GM23338 (cell line): Measurements from ENCODE around the gene GBX1. TPM values are rescaled to one million over a fixed set of nuclear protein-coding genes. Genes with fewer than 3 reads are reported as not detected.

Experiments
- ATAC-seq: fragments of 200-7000 bp; cut with Tn5 transposase; 3 replicates; pipeline ENCODE4 v1.9.1; 2020
- DNase-seq: peaks from one replicate; pipeline ENCODE4 v3.0.0-alpha.2; 2015; ENCODE audit warnings: low spot score
- H2AFZ ChIP-seq: fragments of 200-600 bp; sonication (generic); 2 replicates; pipeline ENCODE4 v1.8.0; 2016; ENCODE audit warnings: antibody characterized with exemption, mild to moderate bottlenecking, moderate library complexity
- H3F3A ChIP-seq: fragments of 200-600 bp; sonication (generic); replicated peaks from 2 replicates; pipeline ENCODE4 v1.8.0; 2017; ENCODE audit warnings: antibody characterized with exemption, mixed run types, low read depth
- H3K27ac ChIP-seq: fragments of 200-600 bp; sonication (generic); 2 replicates; pipeline ENCODE4 v1.6.1; 2016; ENCODE audit warnings: low read depth
- H3K27me3 ChIP-seq: fragments of 200-600 bp; sonication (generic); 2 replicates; pipeline ENCODE4 v1.8.0; 2016; ENCODE audit warnings: mild to moderate bottlenecking, mixed run types, moderate library complexity; ENCODE audit not compliant: insufficient read depth
- H3K36me3 ChIP-seq: fragments of 200-600 bp; sonication (generic); 2 replicates; pipeline ENCODE4 v1.8.0; 2016; ENCODE audit warnings: mild to moderate bottlenecking; ENCODE audit not compliant: insufficient read depth
- H3K4me1 ChIP-seq: fragments of 200-600 bp; sonication (generic); 2 replicates; pipeline ENCODE4 v1.8.0; 2016; ENCODE audit warnings: mild to moderate bottlenecking, moderate library complexity; ENCODE audit not compliant: insufficient read depth
- H3K4me2 ChIP-seq: fragments of 200-600 bp; sonication (generic); 2 replicates; pipeline ENCODE4 v1.7.1; 2017; ENCODE audit warnings: mixed run types
- H3K4me3 ChIP-seq: fragments of 200-600 bp; sonication (generic); 2 replicates; pipeline ENCODE4 v1.6.1; 2016; ENCODE audit warnings: mixed run types
- H3K79me2 ChIP-seq: fragments of 200-600 bp; sonication (generic); replicated peaks from 2 replicates; pipeline ENCODE4 v1.8.0; 2017; ENCODE audit warnings: mild to moderate bottlenecking; ENCODE audit not compliant: insufficient read depth
- H3K9me2 ChIP-seq: fragments of 200-600 bp; sonication (generic); 2 replicates; pipeline ENCODE4 v1.8.0; 2017; ENCODE audit not compliant: insufficient read depth
- H4K20me1 ChIP-seq: fragments of 200-600 bp; sonication (generic); replicated peaks from 2 replicates; pipeline ENCODE4 v1.8.0; 2017; ENCODE audit warnings: mild to moderate bottlenecking; ENCODE audit not compliant: insufficient read depth
- H3K27ac Mint-ChIP-seq: 2 replicates; pipeline ENCODE4 v1.8.0; 2020; ENCODE audit warnings: inconsistent platforms, mild to moderate bottlenecking, moderate library complexity, mixed read lengths
- H3K27me3 Mint-ChIP-seq: 3 replicates; pipeline ENCODE4 v1.8.0; 2022; ENCODE audit warnings: low read depth, mild to moderate bottlenecking, moderate library complexity, mixed read lengths, inconsistent platforms; ENCODE audit not compliant: insufficient read depth, poor library complexity
- H3K36me3 Mint-ChIP-seq: 3 replicates; pipeline ENCODE4 v1.8.0; 2021; ENCODE audit warnings: low read depth, mild to moderate bottlenecking, inconsistent platforms, moderate library complexity, mixed read lengths
- H3K4me1 Mint-ChIP-seq: 3 replicates; pipeline ENCODE4 v1.8.0; 2020; ENCODE audit warnings: mild to moderate bottlenecking, inconsistent platforms, mixed read lengths
- H3K4me3 Mint-ChIP-seq: 3 replicates; pipeline ENCODE4 v1.8.0; 2021; ENCODE audit warnings: moderate library complexity, mild to moderate bottlenecking, inconsistent platforms, mixed read lengths
- H3K9me3 Mint-ChIP-seq: 3 replicates; pipeline ENCODE4 v1.8.0; 2020; ENCODE audit warnings: moderate library complexity, mild to moderate bottlenecking, inconsistent platforms, mixed read lengths
- CREB1 ChIP-seq: fragments of 250-450 bp; sonication (Bioruptor Pico); IDR thresholded peaks from 2 replicates; pipeline ENCODE4 v1.5.0; 2020; ENCODE audit warnings: low read depth, mild to moderate bottlenecking, moderate library complexity
- EZH2 ChIP-seq: fragments of 200-600 bp; sonication (generic); IDR thresholded peaks from one replicate; pipeline ENCODE4 v1.8.0; 2017; ENCODE audit warnings: antibody characterized with exemption, mild to moderate bottlenecking, low read depth; ENCODE audit not compliant: unreplicated experiment
- EZH2phosphoT487 ChIP-seq: fragments of 200-600 bp; sonication (generic); IDR thresholded peaks from one replicate; pipeline ENCODE4 v1.8.1; 2018; ENCODE audit warnings: antibody characterized with exemption; ENCODE audit not compliant: unreplicated experiment
- JUNB ChIP-seq: IDR thresholded peaks from one replicate; pipeline ENCODE4 v1.6.1; 2016; ENCODE audit warnings: antibody characterized with exemption; ENCODE audit not compliant: unreplicated experiment
- NANOG ChIP-seq: IDR thresholded peaks from 2 replicates; pipeline ENCODE4 v1.6.1; 2016; ENCODE audit warnings: antibody characterized with exemption, borderline replicate concordance
- POLR2AphosphoS5 ChIP-seq: IDR thresholded peaks from 2 replicates; pipeline ENCODE4 v1.6.1; 2016; ENCODE audit warnings: antibody characterized with exemption, low read depth
- ZNF114 ChIP-seq: fragments of 250-450 bp; sonication (Bioruptor Pico); IDR thresholded peaks from 2 replicates; pipeline ENCODE4 v1.5.0; 2020; ENCODE audit warnings: mild to moderate bottlenecking, moderate library complexity
- ZNF331 ChIP-seq: fragments of 250-450 bp; sonication (Bioruptor Pico); IDR thresholded peaks from 2 replicates; pipeline ENCODE4 v1.5.0; 2020; ENCODE audit warnings: low read depth, mild to moderate bottlenecking, moderate library complexity
- polyA plus RNA-seq: library from polyadenylated mRNA; unstranded; fragments of >200 nt; fragmentation: Nextera tagmentation; extraction: Ambion mirVana; gene quantifications from 2 replicates; pipeline ENCODE4 v1.2.1, GENCODE V29; 2016
- total RNA-seq: library from RNA; depleted of rRNA; stranded (reverse); fragments of >200 nt; shearing (Covaris generic); gene quantifications from 2 replicates; pipeline ENCODE4 v1.2.3, GENCODE V29; 2014
- TF ChIP-seq, protein P1 (sequence below), 2 experiments: fragments of 200-600 bp in 1 of 2; sonication (generic) in 1 of 2; conservative IDR thresholded peaks; 2 replicates each; pipeline versions ENCODE4 v1.5.1 to v1.6.1; 2016 to 2017; ENCODE audit warnings: antibody characterized with exemption in 2 of 2, low read depth in 2 of 2, mild to moderate bottlenecking in 2 of 2, moderate library complexity in 1 of 2
- TF ChIP-seq, protein P2 (sequence below): IDR thresholded peaks from 2 replicates; pipeline ENCODE4 v1.6.1; 2016; ENCODE audit warnings: antibody characterized with exemption
- TF ChIP-seq, protein P3 (sequence below): IDR thresholded peaks from one replicate; pipeline ENCODE4 v1.6.1; 2018; ENCODE audit warnings: antibody characterized with exemption; ENCODE audit not compliant: unreplicated experiment

Gene GBX1
- total and polyA plus RNA-seq, 2 experiments from 2014 or later: 0.24 TPM; not detected in 1

DNA sequence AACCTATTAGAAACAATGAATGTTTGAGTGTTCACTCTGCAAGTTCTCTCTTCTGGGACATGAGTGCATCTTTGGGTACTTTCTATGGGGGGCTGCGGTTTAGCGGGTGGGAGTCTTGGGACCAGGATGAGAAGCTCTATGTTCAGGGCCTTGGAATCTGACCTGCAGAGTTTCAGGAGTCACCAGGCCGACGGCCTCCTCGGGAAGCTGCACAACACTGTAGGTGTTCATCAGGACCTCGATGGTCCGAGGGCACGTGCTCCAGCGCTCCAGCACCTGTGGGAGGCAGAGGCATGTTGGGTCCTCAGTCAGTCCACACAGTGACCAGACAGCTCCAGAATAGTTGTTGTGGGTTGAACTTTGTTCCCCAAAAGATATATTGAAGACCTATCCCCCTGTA, 8.9 kb upstream of the GBX1 start (continued):
- TF ChIP-seq, protein P1, sequence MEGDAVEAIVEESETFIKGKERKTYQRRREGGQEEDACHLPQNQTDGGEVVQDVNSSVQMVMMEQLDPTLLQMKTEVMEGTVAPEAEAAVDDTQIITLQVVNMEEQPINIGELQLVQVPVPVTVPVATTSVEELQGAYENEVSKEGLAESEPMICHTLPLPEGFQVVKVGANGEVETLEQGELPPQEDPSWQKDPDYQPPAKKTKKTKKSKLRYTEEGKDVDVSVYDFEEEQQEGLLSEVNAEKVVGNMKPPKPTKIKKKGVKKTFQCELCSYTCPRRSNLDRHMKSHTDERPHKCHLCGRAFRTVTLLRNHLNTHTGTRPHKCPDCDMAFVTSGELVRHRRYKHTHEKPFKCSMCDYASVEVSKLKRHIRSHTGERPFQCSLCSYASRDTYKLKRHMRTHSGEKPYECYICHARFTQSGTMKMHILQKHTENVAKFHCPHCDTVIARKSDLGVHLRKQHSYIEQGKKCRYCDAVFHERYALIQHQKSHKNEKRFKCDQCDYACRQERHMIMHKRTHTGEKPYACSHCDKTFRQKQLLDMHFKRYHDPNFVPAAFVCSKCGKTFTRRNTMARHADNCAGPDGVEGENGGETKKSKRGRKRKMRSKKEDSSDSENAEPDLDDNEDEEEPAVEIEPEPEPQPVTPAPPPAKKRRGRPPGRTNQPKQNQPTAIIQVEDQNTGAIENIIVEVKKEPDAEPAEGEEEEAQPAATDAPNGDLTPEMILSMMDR (conservative IDR thresholded peaks at IDR 0.05; ENCODE audit: low read depth in 2 of 2): no peak
- TF ChIP-seq ZNF114 (CRISPR knock-in tag): no peak
- TF ChIP-seq, protein P2, sequence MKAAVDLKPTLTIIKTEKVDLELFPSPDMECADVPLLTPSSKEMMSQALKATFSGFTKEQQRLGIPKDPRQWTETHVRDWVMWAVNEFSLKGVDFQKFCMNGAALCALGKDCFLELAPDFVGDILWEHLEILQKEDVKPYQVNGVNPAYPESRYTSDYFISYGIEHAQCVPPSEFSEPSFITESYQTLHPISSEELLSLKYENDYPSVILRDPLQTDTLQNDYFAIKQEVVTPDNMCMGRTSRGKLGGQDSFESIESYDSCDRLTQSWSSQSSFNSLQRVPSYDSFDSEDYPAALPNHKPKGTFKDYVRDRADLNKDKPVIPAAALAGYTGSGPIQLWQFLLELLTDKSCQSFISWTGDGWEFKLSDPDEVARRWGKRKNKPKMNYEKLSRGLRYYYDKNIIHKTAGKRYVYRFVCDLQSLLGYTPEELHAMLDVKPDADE: no peak
- TF ChIP-seq JUNB: no peak
- TF ChIP-seq, protein P3, sequence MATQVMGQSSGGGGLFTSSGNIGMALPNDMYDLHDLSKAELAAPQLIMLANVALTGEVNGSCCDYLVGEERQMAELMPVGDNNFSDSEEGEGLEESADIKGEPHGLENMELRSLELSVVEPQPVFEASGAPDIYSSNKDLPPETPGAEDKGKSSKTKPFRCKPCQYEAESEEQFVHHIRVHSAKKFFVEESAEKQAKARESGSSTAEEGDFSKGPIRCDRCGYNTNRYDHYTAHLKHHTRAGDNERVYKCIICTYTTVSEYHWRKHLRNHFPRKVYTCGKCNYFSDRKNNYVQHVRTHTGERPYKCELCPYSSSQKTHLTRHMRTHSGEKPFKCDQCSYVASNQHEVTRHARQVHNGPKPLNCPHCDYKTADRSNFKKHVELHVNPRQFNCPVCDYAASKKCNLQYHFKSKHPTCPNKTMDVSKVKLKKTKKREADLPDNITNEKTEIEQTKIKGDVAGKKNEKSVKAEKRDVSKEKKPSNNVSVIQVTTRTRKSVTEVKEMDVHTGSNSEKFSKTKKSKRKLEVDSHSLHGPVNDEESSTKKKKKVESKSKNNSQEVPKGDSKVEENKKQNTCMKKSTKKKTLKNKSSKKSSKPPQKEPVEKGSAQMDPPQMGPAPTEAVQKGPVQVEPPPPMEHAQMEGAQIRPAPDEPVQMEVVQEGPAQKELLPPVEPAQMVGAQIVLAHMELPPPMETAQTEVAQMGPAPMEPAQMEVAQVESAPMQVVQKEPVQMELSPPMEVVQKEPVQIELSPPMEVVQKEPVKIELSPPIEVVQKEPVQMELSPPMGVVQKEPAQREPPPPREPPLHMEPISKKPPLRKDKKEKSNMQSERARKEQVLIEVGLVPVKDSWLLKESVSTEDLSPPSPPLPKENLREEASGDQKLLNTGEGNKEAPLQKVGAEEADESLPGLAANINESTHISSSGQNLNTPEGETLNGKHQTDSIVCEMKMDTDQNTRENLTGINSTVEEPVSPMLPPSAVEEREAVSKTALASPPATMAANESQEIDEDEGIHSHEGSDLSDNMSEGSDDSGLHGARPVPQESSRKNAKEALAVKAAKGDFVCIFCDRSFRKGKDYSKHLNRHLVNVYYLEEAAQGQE: no peak
- no peak for TF ChIP-seq EZH2
- TF ChIP-seq ZNF331: no peak
- TF ChIP-seq EZH2phosphoT487: no peak
- TF ChIP-seq NANOG: no peak
- TF ChIP-seq POLR2AphosphoS5: no peak

DNA sequence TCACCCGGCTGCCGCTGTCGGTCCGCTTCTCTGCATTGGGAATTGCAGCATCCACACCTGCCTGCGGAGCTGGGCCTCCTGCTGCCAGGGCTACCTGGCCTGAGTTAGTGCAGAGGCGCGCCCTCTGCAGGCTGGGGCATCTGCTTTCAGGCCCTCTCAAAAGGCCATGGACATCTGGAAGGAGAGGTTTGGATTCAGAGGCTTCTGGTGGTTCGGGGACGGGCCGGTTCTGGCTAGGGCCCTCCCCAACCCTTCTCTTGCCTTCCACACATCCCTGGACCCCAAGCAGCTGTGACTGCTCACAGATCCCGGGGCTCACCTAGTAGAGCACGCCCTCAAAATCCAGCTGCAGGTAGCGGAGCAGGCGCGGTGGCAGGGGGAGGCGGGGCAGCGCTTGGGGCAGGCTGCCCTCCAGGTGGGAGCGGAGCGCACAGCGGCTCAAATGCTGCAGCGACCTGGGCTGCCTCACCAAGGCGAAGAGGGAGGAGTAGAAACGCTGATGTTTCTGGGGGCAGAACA, 8.4 kb upstream of the GBX1 start:
- Histone ChIP-seq H2AFZ (peak overlapping the region; percentile 47; the same call in 1 of the 2 replicates), H3K27ac (no peak overlapping the region), H3K36me3 (no peaks in the 10 kb centered on the region), H3K4me3 (0 out of 2 replicates have a peak overlapping the region, but pooled peaks have one; percentile 28), H3K27me3 (peaks cover 53% of the 10 kb centered on the region), H3K79me2 (no peaks in the 10 kb centered on the region), H3K4me2 (peak overlapping the region; percentile 57; the same call in 1 of the 2 replicates), H4K20me1 (no peaks in the 10 kb centered on the region), H3K9me2 (0 out of 2 replicates have a peak, but pooled peaks cover 5% of the 10 kb centered on the region), H3K4me1 (no peaks in the 10 kb centered on the region), H3F3A (no peaks in the 10 kb centered on the region)
- TF ChIP-seq, protein P1 (conservative IDR thresholded peaks at IDR 0.05; ENCODE audit: low read depth in 2 of 2): peak; percentile 58 to 68
- TF ChIP-seq CREB1 (CRISPR knock-in tag): no peak
- TF ChIP-seq, protein P3: no peak
- Mint-ChIP-seq H3K36me3 (peaks cover 13% of the 10 kb centered on the region; the same call in 2 of the 3 replicates), H3K4me1 (peaks cover 15% of the 10 kb centered on the region), H3K4me3 (peak overlapping the region; percentile 43), H3K9me3 (peaks cover 26% of the 10 kb centered on the region), H3K27ac (no peak overlapping the region), H3K27me3 (peaks cover 46% of the 10 kb centered on the region)
- DNase-seq: peak; percentile 53
- ATAC-seq: peak; percentile 57
